NCI-H69 (cell line): ENCODE results near the gene RAB37.

Experiments
- DNase-seq: peaks from one replicate; lab custom pipeline; 2025; lab: John Stamatoyannopoulos, UW

RAB37 gene

GRCh38 chr17:74761931-74762330 lies 24.9 kb downstream of the RAB37 start:
- no peak for DNase-seq

GRCh38 chr17:74763565-74764387 lies 26.7 kb downstream of the RAB37 start:
- no peak for DNase-seq

GRCh38 chr17:74764751-74765286 lies 27.8 kb downstream of the RAB37 start:
- DNase-seq = no peak

GRCh38 chr17:74766413-74766812 lies 29.4 kb downstream of the RAB37 start:
- no peak for DNase-seq

- no peak for DNase-seq
These were observed 30.1 kb downstream of the RAB37 start for GRCh38 chr17:74767111-74767516.

GRCh38 chr17:74768069-74768762 lies 31.2 kb downstream of the RAB37 start:
- peak; percentile 42 for DNase-seq

- DNase-seq = no peak
These were observed 31.7 kb downstream of the RAB37 start for GRCh38 chr17:74768763-74769114.

- DNase-seq = no peak
These were observed 32.3 kb downstream of the RAB37 start for GRCh38 chr17:74769266-74769855.

GRCh38 chr17:74769856-74770497 lies 32.9 kb downstream of the RAB37 start:
- no peak for DNase-seq

GRCh38 chr17:74770498-74771318 lies 33.7 kb downstream of the RAB37 start:
- DNase-seq = peak; percentile 57

GRCh38 chr17:74771319-74771914 lies 34.4 kb downstream of the RAB37 start:
- no peak for DNase-seq

GRCh38 chr17:74772053-74772452 lies 35.0 kb downstream of the RAB37 start:
- DNase-seq = no peak

- no peak for DNase-seq
These were observed 36.4 kb downstream of the RAB37 start for GRCh38 chr17:74773414-74773813.

- DNase-seq = no peak
These were observed 36.8 kb downstream of the RAB37 start for GRCh38 chr17:74773871-74774286.

- no peak for DNase-seq
These were observed 38.5 kb downstream of the RAB37 start for GRCh38 chr17:74775409-74776043.

- DNase-seq = peak; percentile 98
These were observed 39.2 kb downstream of the RAB37 start, which contains the start of gene NAT9 for GRCh38 chr17:74776044-74776962. TSS of gene NAT9 (minus strand) at chr17:74776345. CDS start at chr17:74775698, 647 bp downstream.

- DNase-seq = peak; percentile 19
These were observed 39.9 kb downstream of the RAB37 start for GRCh38 chr17:74776990-74777389.

- peak; percentile 29 for DNase-seq
These were observed 41.0 kb downstream of the RAB37 start for GRCh38 chr17:74777901-74778515.

- DNase-seq = no peak
These were observed 41.9 kb downstream of the RAB37 start for GRCh38 chr17:74778960-74779359.
